HG03342 (cell line): Measurements from ENCODE around the gene TEPSIN.

Source experiments
- ATAC-seq: cut with Tn5 transposase; IDR thresholded peaks from one replicate; pipeline ENCODE4 v1.9.1; 2021; ENCODE audit warnings: mild to moderate bottlenecking, moderate library complexity; ENCODE audit not compliant: unreplicated experiment

Gene TEPSIN

DNA sequence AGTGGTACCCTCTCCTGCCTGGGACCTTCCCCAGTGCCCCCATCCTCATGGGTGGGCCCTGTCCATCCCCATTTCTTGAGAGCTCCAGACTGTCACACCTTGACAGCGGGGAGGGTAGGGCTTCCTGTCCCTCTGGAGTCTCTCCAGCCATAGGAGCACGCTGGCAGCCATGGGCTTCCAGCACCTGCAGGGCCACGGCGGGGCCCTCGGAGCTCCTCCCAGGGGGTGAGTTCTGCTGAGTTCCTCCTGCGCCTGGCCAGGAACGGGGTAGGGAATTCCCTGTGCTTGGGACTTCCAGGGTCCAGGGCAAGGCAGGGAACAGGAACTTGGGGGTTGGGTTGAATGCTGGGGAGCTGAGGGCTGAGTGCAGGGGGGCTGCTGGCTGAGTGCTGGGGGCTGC, 49.8 kb downstream of the TEPSIN start:
- no peak for ATAC-seq

DNA sequence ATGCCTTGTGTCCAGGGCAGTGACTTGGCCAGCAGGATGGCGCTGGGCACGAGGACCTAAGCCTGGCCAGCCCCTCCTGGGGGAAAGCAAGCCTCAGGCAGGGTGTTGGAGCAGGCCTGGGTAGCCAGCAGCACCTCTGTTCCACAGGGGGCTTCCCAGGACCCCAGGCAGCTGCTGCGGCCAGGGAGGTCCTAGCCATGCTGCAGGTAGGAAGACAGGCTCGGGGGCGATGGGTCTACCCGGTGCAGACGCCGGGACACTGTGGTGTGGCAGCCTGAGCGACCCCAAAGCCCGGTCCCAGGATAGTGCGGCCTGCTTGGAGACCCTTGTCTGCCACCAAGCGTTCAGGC, 50.4 kb downstream of the TEPSIN start:
- no peak for ATAC-seq

DNA sequence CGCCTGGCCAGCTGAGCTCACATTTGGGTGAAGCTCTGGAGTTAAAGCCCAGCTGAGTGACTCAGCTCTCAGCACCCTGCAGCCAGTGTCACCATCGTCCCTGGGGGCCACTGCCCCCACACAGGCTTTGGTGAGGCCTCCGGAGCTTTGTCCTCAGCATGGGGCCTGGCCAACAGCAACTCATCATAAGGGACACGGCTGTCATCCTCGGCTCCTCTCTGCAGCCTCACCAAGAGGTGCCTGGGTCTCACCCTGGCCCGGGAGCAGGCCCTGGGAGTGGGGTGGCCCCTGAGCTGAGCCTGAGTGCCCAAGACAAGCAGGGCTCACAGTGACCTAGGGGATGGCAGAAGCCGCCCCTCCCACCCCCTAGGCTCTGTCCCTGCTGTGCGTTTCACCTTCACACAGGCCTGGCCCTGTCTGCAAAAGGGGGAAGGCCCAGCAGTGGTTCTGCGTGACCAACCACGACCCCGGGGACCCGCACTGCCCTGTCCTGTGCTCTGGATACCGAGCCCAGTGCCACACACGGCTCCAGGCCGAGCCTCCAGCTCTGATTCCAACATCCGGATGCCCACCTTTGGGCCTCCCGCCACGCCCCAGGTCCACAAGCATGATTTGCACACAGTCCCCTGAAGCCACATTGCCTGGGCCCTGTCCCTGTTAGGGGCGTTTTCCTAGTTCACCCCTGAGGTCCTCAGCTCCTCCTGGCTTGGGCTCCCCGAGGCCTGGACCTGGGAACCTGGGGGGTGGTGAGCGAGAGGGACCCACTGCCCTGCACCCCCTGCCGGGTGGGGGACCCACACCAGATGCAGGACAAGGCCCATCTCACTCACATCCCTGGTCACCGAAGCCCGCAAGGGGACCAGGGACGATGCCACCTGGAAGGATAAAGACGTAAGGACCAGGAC, 51.0 kb downstream of the TEPSIN start:
- no peak for ATAC-seq

DNA sequence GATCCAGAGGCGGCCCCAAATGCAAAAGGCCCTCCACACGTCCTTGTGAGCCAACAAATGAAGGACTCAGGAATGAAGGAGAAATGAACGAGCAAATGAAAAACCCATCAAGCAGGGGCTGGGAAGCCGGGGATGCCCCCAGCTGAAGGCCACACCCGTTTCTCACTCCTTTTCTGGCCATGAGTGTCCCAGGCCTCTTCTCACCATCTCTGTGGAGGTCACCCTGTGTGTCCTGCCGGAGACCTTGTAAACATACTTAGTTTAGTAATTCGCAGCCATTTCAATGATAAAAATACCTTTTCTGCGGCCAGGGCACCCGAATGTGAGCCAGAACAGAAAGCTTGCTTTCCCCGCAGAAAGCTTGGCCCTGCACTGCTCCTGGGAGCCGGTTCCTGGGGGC, 51.7 kb downstream of the TEPSIN start:
- no peak for ATAC-seq

DNA sequence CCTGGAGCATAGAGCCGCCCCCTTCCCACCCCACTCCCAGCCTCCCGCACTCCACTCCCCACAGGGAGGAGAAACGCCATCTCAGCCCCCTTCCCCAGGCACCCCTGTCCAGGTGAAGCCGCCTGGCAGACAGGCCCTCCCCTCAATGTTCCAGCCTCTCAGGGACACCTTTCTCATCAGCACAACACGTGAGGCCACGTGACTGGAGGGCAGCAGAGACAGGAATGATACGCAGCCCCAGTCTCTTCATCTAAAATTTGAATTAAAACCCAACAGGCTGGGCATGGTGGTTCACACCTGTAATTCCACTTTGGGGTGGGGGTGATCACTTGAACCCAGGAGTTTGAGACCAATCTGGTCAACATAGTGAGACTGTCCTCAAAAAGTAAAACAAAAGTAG, 52.7 kb downstream of the TEPSIN start:
- no peak for ATAC-seq

DNA sequence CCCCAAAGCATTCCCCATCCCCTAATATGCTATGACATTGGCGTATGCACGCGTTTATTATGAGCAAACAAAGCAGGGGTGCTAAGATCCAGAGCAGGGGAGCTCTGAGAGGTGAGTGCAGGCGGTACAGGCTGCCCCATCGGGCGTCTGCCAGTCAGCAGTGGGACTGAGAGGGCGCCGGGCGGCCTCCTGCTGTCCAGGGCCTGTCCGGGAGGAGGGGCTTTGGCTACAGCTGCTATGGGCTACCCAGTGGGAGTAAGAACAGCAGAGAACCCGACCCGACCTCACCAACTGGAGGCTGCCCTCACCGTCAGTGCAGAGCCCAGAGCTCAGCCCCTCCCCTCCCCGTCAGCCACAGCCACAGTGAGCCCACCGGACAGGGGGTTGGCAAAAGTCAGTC, 54.3 kb downstream of the TEPSIN start:
- no peak for ATAC-seq

DNA sequence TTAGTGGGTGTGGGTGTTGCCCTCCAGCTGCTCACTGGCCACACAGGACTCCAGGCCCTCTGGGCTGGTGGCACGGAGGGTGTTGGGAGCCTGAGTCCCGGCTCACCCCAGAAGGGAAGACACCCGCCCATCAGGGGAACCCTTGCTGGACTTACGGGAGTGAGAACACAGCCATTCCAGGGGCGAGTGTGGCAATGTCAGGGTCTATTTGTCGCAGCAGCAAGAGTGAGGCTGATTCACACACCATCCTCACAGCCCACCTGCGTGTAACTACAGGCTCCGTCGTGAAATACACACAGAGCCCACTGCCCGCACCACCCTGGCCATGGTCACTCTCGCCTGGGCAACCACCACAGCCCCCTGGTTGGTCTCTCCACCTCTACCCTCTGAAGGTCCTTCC, 55.0 kb downstream of the TEPSIN start:
- no peak for ATAC-seq

DNA sequence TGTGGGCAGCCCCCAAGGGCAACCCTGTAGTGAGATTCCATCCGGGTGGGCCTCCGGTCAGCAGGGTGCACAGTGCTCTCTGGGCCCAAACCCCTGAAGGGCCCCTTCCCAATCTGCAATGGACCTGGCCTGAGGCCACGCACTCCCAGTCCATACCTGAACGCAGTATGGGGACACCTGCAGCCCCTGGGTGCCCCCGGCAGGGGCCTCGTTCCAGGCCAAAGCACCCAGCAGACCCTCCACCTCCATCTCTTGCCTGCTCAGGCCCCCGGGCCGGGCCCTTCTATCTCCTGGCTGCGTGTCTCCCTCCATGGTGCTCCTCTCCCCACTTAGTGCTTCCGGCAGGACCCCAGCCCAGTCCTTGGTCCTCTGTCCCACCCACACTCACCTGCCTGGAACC, 55.5 kb downstream of the TEPSIN start:
- ATAC-seq, result no peak

DNA sequence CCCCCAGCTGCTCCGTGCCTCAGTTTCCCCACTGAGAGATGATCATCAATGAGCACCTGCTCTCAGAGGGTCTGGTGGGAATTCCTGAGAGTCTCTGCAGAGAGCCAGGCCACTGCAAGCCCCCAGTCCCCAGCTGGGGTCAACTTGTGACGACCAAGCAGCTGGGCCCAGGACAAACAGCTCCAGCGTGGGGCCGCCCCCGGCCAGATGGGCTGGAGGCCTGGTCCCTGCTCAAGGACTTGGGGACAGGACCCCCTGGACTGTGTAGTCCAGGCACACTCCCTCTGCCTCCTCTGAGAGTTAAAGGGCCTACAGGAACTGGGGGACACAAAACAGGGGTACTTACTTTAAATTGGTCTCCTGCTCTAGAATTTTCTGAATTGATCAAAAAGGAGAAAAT, 56.3 kb downstream of the TEPSIN start:
- no peak for ATAC-seq

DNA sequence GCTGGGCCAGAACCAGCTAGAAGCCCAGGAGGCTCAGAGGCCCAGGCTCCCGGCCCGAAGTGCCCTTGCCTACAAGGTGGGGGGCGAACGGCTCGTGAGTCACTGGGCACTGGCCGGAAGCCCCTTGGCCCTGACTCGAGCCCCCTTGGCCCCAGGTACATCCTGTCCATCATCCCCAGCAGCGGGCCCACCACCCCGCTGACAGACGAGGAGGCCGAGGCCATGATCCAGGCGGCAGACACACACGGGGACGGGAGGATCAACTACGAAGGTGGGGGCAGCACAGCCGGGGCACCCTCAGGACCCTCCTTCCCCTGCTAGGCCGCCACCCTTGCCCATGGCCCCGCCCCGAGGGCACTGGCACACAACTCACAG, 57.1 kb downstream of the TEPSIN start:
- no peak for ATAC-seq

DNA sequence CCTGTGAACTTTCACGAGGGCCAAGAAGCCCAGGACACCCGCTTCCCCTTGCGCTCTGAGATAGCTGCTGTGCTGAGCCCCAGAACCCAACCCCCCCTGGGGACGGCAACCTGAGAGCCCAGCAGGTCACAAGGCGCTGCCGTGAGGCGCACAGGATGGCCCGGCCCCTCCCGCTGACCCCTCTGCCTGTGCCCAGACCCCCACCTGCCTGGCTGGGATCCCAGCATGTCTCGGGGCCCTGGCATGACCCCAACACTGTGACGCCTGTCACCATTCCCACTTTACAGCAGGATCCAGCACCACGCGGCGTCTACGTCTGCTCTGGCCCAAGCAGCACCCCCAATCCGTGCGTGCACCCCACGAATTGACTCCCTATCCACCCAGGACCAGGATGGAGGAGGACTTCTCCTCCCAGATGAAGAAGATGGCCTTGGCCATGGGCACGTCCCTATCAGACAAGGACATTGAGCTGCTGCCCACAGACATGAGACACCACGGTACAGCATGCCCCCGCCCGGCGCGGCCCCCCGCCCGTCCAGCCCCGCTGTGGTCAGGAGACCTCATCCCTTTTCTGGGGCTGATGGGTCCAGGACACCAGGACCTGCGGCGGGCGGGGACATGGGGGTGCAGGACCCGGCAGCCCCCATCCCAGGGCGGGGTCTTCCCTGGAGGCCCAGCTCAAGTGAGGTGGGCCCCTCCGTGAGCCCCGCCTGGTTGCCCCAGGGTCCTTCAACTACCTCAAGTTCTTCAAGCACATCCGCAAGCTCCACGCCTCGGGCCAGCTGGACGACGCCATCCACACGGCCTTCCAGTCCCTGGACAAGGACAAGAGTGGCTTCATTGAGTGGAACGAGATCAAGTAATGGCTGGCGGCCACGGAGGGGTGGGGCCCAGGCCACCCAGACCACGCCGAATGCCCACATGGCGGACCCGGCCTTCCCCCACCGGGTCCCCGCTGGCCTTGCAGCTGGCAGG, 57.7 kb downstream of the TEPSIN start:
- ATAC-seq, result no peak

DNA sequence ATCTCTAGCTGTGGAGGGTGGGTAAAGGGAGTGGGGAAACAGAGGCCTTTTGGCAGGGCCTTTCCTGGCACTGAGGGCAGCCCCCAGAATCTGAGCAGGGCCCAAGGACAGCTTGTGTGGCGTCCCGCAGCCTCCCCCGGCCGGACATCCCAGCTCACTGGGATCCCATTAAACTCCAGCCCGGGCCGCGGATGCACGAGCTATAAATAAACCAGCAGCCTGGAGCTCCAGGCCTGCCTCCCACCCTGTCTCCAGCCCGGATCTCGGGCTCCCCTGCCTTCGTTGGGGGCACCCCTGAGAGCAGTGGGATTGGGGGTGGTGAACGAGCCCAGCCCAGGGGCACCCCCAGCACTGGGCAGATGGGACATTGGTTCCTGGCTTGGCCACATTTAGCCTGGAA, 59.0 kb downstream of the TEPSIN start:
- no peak for ATAC-seq

DNA sequence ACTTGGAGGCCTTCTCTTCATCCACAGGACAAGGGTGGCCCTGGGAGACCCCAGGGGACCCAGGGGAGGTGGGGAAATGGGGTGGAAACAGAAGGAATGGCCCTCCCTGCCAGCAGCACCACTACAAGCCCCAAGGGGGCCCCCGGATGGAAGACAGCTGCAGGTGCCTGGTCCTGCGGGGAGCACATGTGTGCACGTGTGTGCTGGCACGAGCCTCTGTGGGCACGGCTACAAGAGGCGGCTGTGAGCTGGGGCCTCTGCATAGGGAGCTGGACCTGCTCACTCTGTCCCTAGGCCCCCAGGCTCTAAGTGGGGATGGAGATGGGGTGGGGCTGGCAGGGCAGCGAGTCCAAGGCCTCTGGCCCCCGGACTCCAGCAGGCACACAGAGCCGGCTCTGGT, 59.6 kb downstream of the TEPSIN start:
- ATAC-seq, result no peak
